ENCODE measurements around the gene SLC38A2.

- TF ChIP-seq ZNF138 (CRISPR knock-in tag; conservative IDR thresholded peaks at IDR 0.05) (no peak), ETV6 (CRISPR knock-in tag; IDR thresholded peaks at IDR 0.05) (no peak), NFE2L1 (CRISPR knock-in tag; IDR thresholded peaks at IDR 0.05) (no peak), CTCF (IDR thresholded peaks at IDR 0.05) (no peak), CREM (CRISPR knock-in tag; IDR thresholded peaks at IDR 0.05) (no peak), NR1H2 (CRISPR knock-in tag; IDR thresholded peaks at IDR 0.05) (no peak), RELA (CRISPR knock-in tag; IDR thresholded peaks at IDR 0.05; ENCODE audit: borderline replicate concordance) (no peak), USF2 (CRISPR knock-in tag; IDR thresholded peaks at IDR 0.05) (no peak), NR3C1 (CRISPR knock-in tag; conservative IDR thresholded peaks at IDR 0.05; ENCODE audit: low read depth) (no peak)
These were observed 13.8 kb upstream of the SLC38A2 start for GRCh38 chr12:46386360-46386867.
